Raji (cell line): ENCODE measurements around the gene FXYD2.

ENCODE experiments used
- POLR2A ChIP-seq: IDR thresholded peaks from 2 replicates; pipeline ENCODE4 v1.6.1; 2011; ENCODE audit warnings: low read depth, low read length, control low read depth; ENCODE audit not compliant: insufficient read depth

FXYD2 gene

GRCh38 chr11:117821431-117821830 lies 3.1 kb downstream of the FXYD2 start:
- TF ChIP-seq POLR2A = no peak

GRCh38 chr11:117820516-117820915 lies 4.0 kb downstream of the FXYD2 start:
- no peak for TF ChIP-seq POLR2A

GRCh38 chr11:117820071-117820470 lies 4.5 kb downstream of the FXYD2 start:
- TF ChIP-seq POLR2A = no peak

- TF ChIP-seq POLR2A = no peak
Measured at GRCh38 chr11:117819096-117820040, 5.2 kb downstream of the FXYD2 start.

- no peak for TF ChIP-seq POLR2A
Measured at GRCh38 chr11:117818041-117818873, 6.3 kb downstream of the FXYD2 start.

- no peak for TF ChIP-seq POLR2A
Measured at GRCh38 chr11:117817368-117818040, 7.0 kb downstream of the FXYD2 start.

- TF ChIP-seq POLR2A = no peak
Measured at GRCh38 chr11:117816846-117817367, 7.6 kb downstream of the FXYD2 start.

GRCh38 chr11:117816151-117816741 lies 8.3 kb downstream of the FXYD2 start:
- no peak for TF ChIP-seq POLR2A

- no peak for TF ChIP-seq POLR2A
Measured at GRCh38 chr11:117815262-117815803, 9.2 kb downstream of the FXYD2 start.

GRCh38 chr11:117814766-117815261 lies 9.7 kb downstream of the FXYD2 start:
- TF ChIP-seq POLR2A = no peak

- no peak for TF ChIP-seq POLR2A
Measured at GRCh38 chr11:117814204-117814765, 10.3 kb downstream of the FXYD2 start.

- no peak for TF ChIP-seq POLR2A
Measured at GRCh38 chr11:117809236-117810055, 15.1 kb downstream of the FXYD2 start.

GRCh38 chr11:117808784-117809183 lies 15.8 kb downstream of the FXYD2 start:
- TF ChIP-seq POLR2A = no peak
